GM19023 (cell line): ENCODE measurements around the gene RNASE11.
"Not testable (repeated sequence)": the region's sequence is repeated elsewhere in the genome, so short reads cannot be mapped to it uniquely, and the experiment has no call there.

Experiments used
- ATAC-seq: cut with Tn5 transposase; IDR thresholded peaks from one replicate; pipeline ENCODE4 v1.9.1; 2021; ENCODE audit warnings: mild to moderate bottlenecking, moderate library complexity; ENCODE audit not compliant: unreplicated experiment

Gene RNASE11

GRCh38 chr14:20583142-20583541 is 4.7 kb downstream of the RNASE11 start:
- ATAC-seq = no peak

- no peak for ATAC-seq
Observed at GRCh38 chr14:20580242-20580641, 7.6 kb downstream of the RNASE11 start.

GRCh38 chr14:20578784-20579502 is 8.9 kb downstream of the RNASE11 start:
- no peak for ATAC-seq

- ATAC-seq = no peak
Observed at GRCh38 chr14:20578325-20578724, 9.5 kb downstream of the RNASE11 start.

- not testable (repeated sequence) for ATAC-seq
Observed at GRCh38 chr14:20572382-20572990, 15.3 kb downstream of the RNASE11 start.

GRCh38 chr14:20570720-20571119 is 17.1 kb downstream of the RNASE11 start:
- not testable (repeated sequence) for ATAC-seq

GRCh38 chr14:20569865-20570264 is 17.9 kb downstream of the RNASE11 start:
- not testable (repeated sequence) for ATAC-seq

GRCh38 chr14:20569066-20569465 is 18.7 kb downstream of the RNASE11 start:
- ATAC-seq = no peak

- ATAC-seq = no peak
Observed at GRCh38 chr14:20568393-20568792, 19.4 kb downstream of the RNASE11 start.

- ATAC-seq = not testable (repeated sequence)
Observed at GRCh38 chr14:20567199-20567598, 20.6 kb downstream of the RNASE11 start.

- ATAC-seq = no peak
Observed at GRCh38 chr14:20564501-20564997, 23.3 kb downstream of the RNASE11 start.

- ATAC-seq = no peak
Observed at GRCh38 chr14:20563971-20564370, 23.8 kb downstream of the RNASE11 start.

GRCh38 chr14:20560961-20561360 is 26.8 kb downstream of the RNASE11 start, which contains the start of gene RNASE9:
Gene RNASE9, minus strand, starts transcription at chr14:20561047.
- no peak for ATAC-seq

GRCh38 chr14:20559461-20559904 is 28.3 kb downstream of the RNASE11 start:
- ATAC-seq = no peak

GRCh38 chr14:20557212-20557542 is 30.6 kb downstream of the RNASE11 start:
- ATAC-seq = no peak

- ATAC-seq = no peak
Observed at GRCh38 chr14:20556500-20557211, 31.1 kb downstream of the RNASE11 start.

GRCh38 chr14:20555845-20556244 is 32.0 kb downstream of the RNASE11 start:
- ATAC-seq = no peak

- ATAC-seq = no peak
Observed at GRCh38 chr14:20553024-20553423, 34.8 kb downstream of the RNASE11 start.

- ATAC-seq = no peak
Observed at GRCh38 chr14:20551606-20552005, 36.2 kb downstream of the RNASE11 start.

- ATAC-seq = no peak
Observed at GRCh38 chr14:20550926-20551325, 36.9 kb downstream of the RNASE11 start.

GRCh38 chr14:20548414-20549158 is 39.2 kb downstream of the RNASE11 start:
- ATAC-seq = no peak
